Measurements from ENCODE around the gene ANGPTL2.

Gene ANGPTL2

DNA sequence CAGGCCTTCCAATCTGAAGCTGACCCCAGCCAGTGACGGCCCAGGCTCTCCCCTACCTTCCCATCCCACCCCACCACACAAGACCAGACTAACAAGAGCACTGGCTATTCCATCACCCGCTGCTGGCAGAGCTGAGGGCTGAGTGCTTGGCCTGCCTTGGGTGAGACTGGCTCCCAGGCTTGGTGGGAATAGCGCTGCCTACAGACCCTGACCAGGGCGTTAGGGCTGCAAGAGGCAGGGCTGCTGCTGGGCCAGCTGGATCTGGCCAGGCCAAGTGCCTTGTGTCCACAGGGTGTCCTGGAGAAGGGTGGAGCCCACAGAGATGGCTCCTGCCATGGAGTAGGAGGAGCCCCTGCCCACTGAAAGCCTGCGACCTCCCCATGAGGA, 31.6 kb upstream of the ANGPTL2 start:
- TF ChIP-seq, protein P1, sequence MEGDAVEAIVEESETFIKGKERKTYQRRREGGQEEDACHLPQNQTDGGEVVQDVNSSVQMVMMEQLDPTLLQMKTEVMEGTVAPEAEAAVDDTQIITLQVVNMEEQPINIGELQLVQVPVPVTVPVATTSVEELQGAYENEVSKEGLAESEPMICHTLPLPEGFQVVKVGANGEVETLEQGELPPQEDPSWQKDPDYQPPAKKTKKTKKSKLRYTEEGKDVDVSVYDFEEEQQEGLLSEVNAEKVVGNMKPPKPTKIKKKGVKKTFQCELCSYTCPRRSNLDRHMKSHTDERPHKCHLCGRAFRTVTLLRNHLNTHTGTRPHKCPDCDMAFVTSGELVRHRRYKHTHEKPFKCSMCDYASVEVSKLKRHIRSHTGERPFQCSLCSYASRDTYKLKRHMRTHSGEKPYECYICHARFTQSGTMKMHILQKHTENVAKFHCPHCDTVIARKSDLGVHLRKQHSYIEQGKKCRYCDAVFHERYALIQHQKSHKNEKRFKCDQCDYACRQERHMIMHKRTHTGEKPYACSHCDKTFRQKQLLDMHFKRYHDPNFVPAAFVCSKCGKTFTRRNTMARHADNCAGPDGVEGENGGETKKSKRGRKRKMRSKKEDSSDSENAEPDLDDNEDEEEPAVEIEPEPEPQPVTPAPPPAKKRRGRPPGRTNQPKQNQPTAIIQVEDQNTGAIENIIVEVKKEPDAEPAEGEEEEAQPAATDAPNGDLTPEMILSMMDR (IDR thresholded peaks at IDR 0.05; ENCODE audit: borderline replicate concordance, extremely low read depth, low read length, poor library complexity, severe bottlenecking): no peak
- no peak for TF ChIP-seq EZH2 (IDR thresholded peaks at IDR 0.05; ENCODE audit: borderline replicate concordance, low read depth, low read length, severe bottlenecking)
- Histone ChIP-seq H3K4me1 (ENCODE audit: insufficient read depth, low read length) (no peaks in the 10 kb centered on the region), H2AFZ (ENCODE audit: low read depth, low read length) (no peak overlapping the region), H3K4me2 (ENCODE audit: insufficient read depth, low read length) (no peak overlapping the region), H3K9me3 (ENCODE audit: insufficient read depth, low read length, severe bottlenecking) (no peaks in the 10 kb centered on the region), H3K4me3 (ENCODE audit: low read depth in 1 of 2, low read length in 2 of 2) (no peak overlapping the region), H3K9ac (ENCODE audit: low read depth, low read length) (no peak overlapping the region), H3K79me2 (ENCODE audit: insufficient read depth, low read length) (no peaks in the 10 kb centered on the region), H3K27me3 (ENCODE audit: insufficient read depth, low read length, poor library complexity) (peaks cover 21% of the 10 kb centered on the region), H4K20me1 (ENCODE audit: insufficient read depth, low read length) (peaks cover 6% of the 10 kb centered on the region; the same call in 1 of the 2 replicates), H3K36me3 (ENCODE audit: insufficient read depth, low read length) (no peaks in the 10 kb centered on the region), H3K27ac (ENCODE audit: low read length) (no peak overlapping the region)
- ATAC-seq (ENCODE audit: insufficient read depth, low read depth) (no peak), DNase-seq (no peak)

DNA sequence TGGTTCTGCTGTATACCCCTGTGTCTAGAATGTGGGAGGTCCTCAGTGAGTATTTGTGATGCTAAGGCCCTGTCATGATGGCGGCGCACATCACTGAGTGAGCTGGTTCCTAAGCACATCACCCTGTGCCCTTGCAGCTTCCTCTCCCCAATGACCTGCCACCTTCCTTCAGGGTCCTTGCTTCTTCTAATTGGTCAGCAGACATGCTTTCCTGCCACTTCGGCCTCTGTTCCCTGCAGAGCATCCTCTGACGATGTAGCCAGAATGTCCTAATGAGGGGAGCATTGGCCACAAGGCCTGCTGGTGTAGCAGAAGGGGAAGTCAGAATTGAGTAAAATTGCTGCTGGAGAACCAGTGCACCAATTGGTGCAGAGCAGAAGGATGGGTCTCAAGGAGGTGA, 31.1 kb upstream of the ANGPTL2 start:
- DNase-seq (no peak), ATAC-seq (ENCODE audit: insufficient read depth, low read depth) (no peak)
- peaks cover 21% of the 10 kb centered on the region for H3K27me3 ChIP-seq (ENCODE audit: insufficient read depth, low read length, poor library complexity)
- no peaks in the 10 kb centered on the region for H3K79me2 ChIP-seq (ENCODE audit: insufficient read depth, low read length)
- TF ChIP-seq EZH2 (IDR thresholded peaks at IDR 0.05; ENCODE audit: borderline replicate concordance, low read depth, low read length, severe bottlenecking): no peak
- TF ChIP-seq, protein P1 (IDR thresholded peaks at IDR 0.05; ENCODE audit: borderline replicate concordance, extremely low read depth, low read length, poor library complexity, severe bottlenecking): no peak
- H3K4me1 ChIP-seq (ENCODE audit: insufficient read depth, low read length): no peaks in the 10 kb centered on the region
- H3K9ac ChIP-seq (ENCODE audit: low read depth, low read length): no peak overlapping the region
- H4K20me1 ChIP-seq (ENCODE audit: insufficient read depth, low read length): peaks cover 6% of the 10 kb centered on the region; the same call in 1 of the 2 replicates
- H3K4me2 ChIP-seq (ENCODE audit: insufficient read depth, low read length): no peak overlapping the region
- H3K4me3 ChIP-seq (ENCODE audit: low read depth in 1 of 2, low read length in 2 of 2): no peak overlapping the region
- H3K9me3 ChIP-seq (ENCODE audit: insufficient read depth, low read length, severe bottlenecking): no peaks in the 10 kb centered on the region
- H3K27ac ChIP-seq (ENCODE audit: low read length): no peak overlapping the region
- H2AFZ ChIP-seq (ENCODE audit: low read depth, low read length): no peak overlapping the region
- H3K36me3 ChIP-seq (ENCODE audit: insufficient read depth, low read length): no peaks in the 10 kb centered on the region

DNA sequence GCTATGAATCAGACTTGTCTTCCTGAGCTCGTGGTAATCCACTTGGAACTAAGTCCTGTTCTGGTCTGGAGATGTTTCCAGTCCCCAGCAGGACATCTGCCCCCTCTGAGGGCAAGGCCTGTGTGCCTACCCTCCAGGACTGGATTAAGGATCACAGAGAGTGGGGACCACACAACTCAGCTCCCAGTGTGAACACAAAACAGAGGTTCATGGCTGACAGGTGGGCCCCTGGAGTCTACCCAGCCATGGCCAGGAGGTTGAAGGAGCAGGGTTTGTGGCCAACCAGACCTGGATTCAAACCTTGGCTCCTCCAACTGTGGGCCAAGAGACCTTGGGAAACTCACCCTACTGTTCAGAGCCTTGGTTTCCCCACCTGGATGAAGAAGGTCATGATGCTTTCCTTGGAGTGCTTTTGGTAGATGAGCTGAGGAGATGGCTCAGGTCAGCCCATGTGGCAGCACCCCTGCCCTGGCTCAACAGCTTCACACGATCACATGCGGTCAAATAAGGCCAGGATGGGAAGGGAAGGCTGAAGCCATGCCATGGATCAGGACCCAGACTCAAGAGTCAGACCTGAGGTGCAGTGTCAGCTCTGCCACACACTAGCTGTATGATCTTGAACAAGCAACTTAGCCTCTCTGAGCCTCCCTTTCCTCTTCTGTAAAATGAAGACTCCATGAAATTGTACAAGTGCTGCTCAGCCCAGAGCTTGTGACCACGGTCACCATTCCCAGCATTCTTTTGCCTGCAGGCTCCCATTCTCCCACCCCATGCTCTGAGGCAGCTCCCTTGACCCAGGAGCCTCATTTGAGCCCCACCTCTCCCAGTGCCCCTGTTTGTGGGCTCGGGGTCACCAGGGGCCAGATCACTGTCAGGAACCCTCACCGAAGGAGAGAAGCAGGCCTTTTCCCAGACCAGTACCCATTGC, 27.3 kb upstream of the ANGPTL2 start:
- no peak overlapping the region for H3K4me2 ChIP-seq (ENCODE audit: insufficient read depth, low read length)
- H2AFZ ChIP-seq (ENCODE audit: low read depth, low read length): no peak overlapping the region
- ATAC-seq (ENCODE audit: insufficient read depth, low read depth): no peak
- no peaks in the 10 kb centered on the region for H3K36me3 ChIP-seq (ENCODE audit: insufficient read depth, low read length)
- TF ChIP-seq, protein P1 (IDR thresholded peaks at IDR 0.05; ENCODE audit: borderline replicate concordance, extremely low read depth, low read length, poor library complexity, severe bottlenecking): no peak
- TF ChIP-seq EZH2 (IDR thresholded peaks at IDR 0.05; ENCODE audit: borderline replicate concordance, low read depth, low read length, severe bottlenecking): no peak
- H3K4me1 ChIP-seq (ENCODE audit: insufficient read depth, low read length): no peaks in the 10 kb centered on the region
- H4K20me1 ChIP-seq (ENCODE audit: insufficient read depth, low read length): peaks cover 6% of the 10 kb centered on the region; the same call in 1 of the 2 replicates
- H3K4me3 ChIP-seq (ENCODE audit: low read depth in 1 of 2, low read length in 2 of 2): no peak overlapping the region
- peaks cover 34% of the 10 kb centered on the region for H3K27me3 ChIP-seq (ENCODE audit: insufficient read depth, low read length, poor library complexity)
- no peaks in the 10 kb centered on the region for H3K79me2 ChIP-seq (ENCODE audit: insufficient read depth, low read length)
- no peaks in the 10 kb centered on the region for H3K9me3 ChIP-seq (ENCODE audit: insufficient read depth, low read length, severe bottlenecking)
- no peak for DNase-seq
- H3K27ac ChIP-seq (ENCODE audit: low read length): no peak overlapping the region
- no peak overlapping the region for H3K9ac ChIP-seq (ENCODE audit: low read depth, low read length)

Measured in DND-41 (cell line).